Chondrocyte (in vitro differentiated cells): Measurements from ENCODE around the gene ARHGAP6. TPM values are rescaled to one million over a fixed set of nuclear protein-coding genes. Genes with fewer than 3 reads are reported as not detected.
A peak's percentile ranks its signal among the peaks of the same experiment; 100 is the strongest.

Source experiments
- DNase-seq: peaks from one replicate; pipeline ENCODE4 v3.0.0; 2021; ENCODE audit warnings: mixed read lengths, low spot score
- H3K27ac Mint-ChIP-seq: one replicate; pipeline ENCODE4 v1.8.0; 2021; ENCODE audit warnings: mild to moderate bottlenecking, moderate library complexity, mixed read lengths; ENCODE audit not compliant: unreplicated experiment
- H3K27me3 Mint-ChIP-seq: 2 replicates; pipeline ENCODE4 v1.8.0; 2021; ENCODE audit warnings: low read depth, mixed read lengths
- H3K36me3 Mint-ChIP-seq: 2 replicates; pipeline ENCODE4 v1.8.0; 2021; ENCODE audit warnings: low read depth, mixed read lengths
- H3K4me1 Mint-ChIP-seq: 2 replicates; pipeline ENCODE4 v1.8.0; 2021; ENCODE audit warnings: low read depth, mild to moderate bottlenecking, mixed read lengths
- H3K4me3 Mint-ChIP-seq: one replicate; pipeline ENCODE4 v1.8.0; 2021; ENCODE audit warnings: mild to moderate bottlenecking, moderate library complexity, mixed read lengths; ENCODE audit not compliant: unreplicated experiment
- H3K9me3 Mint-ChIP-seq: 2 replicates; pipeline ENCODE4 v1.8.0; 2021; ENCODE audit warnings: low read depth, mixed read lengths
- total RNA-seq: library from RNA; stranded (reverse); gene quantifications from 3 replicates; pipeline ENCODE4 v1.2.1, GENCODE V29; 2021
- TF ChIP-seq, protein P1 (sequence below): fragments of 200-600 bp; sonication (generic); IDR thresholded peaks from 2 replicates; pipeline ENCODE4 v1.5.0; 2021; ENCODE audit warnings: antibody characterized with exemption, mild to moderate bottlenecking, moderate library complexity

The ARHGAP6 gene
- total RNA-seq, 1 donor from 2014 or later, result 1.5 TPM

DNA sequence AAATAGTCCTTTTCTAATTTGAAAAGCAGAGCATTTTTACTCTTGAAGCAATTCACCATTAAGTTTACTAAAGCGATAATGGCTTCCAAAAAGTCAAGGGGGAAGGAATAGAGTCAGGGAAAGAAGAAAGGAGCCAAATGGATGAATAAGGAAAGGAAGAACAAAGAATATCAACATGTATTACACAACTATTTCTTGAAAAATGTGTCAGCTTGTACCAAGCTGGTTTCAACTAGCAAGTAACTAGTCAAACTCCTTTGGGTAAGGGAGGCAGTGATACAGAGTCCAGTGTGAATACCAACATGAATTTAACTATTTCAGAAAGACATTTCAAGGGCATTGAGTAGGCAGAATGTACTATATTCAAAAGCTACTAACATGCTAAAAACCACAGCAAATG lies 112.1 kb downstream of the ARHGAP6 start:
- no peak overlapping the region for H3K27ac Mint-ChIP-seq
- H3K4me1 Mint-ChIP-seq, result peaks cover 8% of the 10 kb centered on the region
- H3K4me3 Mint-ChIP-seq, result no peak overlapping the region
- peaks cover 11% of the 10 kb centered on the region for H3K9me3 Mint-ChIP-seq
- no peaks in the 10 kb centered on the region for H3K27me3 Mint-ChIP-seq
- no peak for DNase-seq
- TF ChIP-seq, protein P1, sequence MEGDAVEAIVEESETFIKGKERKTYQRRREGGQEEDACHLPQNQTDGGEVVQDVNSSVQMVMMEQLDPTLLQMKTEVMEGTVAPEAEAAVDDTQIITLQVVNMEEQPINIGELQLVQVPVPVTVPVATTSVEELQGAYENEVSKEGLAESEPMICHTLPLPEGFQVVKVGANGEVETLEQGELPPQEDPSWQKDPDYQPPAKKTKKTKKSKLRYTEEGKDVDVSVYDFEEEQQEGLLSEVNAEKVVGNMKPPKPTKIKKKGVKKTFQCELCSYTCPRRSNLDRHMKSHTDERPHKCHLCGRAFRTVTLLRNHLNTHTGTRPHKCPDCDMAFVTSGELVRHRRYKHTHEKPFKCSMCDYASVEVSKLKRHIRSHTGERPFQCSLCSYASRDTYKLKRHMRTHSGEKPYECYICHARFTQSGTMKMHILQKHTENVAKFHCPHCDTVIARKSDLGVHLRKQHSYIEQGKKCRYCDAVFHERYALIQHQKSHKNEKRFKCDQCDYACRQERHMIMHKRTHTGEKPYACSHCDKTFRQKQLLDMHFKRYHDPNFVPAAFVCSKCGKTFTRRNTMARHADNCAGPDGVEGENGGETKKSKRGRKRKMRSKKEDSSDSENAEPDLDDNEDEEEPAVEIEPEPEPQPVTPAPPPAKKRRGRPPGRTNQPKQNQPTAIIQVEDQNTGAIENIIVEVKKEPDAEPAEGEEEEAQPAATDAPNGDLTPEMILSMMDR, result no peak
- H3K36me3 Mint-ChIP-seq, result no peaks in the 10 kb centered on the region

DNA sequence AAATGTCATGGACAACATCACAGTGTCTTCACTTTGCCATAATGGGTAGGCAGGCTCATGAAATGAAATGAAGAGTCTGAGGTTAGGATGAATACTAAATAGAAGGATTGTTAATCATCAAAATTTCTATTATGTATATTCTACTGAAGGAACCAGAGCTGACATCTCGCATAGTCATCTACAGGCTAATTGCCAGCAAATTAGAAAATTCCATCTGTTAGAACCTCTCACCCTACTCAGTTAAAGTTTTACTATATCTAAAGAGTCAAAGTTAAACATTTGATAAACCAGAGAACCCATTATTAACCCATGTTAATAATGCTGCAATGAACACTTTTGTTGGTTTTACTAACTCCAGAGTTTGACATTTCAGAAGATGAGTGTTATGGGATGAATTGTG lies 114.6 kb downstream of the ARHGAP6 start:
- H3K27me3 Mint-ChIP-seq, result no peaks in the 10 kb centered on the region
- no peak for DNase-seq
- no peaks in the 10 kb centered on the region for H3K4me1 Mint-ChIP-seq
- TF ChIP-seq, protein P1, result no peak
- H3K36me3 Mint-ChIP-seq, result no peaks in the 10 kb centered on the region
- no peak overlapping the region for H3K27ac Mint-ChIP-seq
- H3K4me3 Mint-ChIP-seq, result no peak overlapping the region
- peaks cover 9% of the 10 kb centered on the region for H3K9me3 Mint-ChIP-seq

DNA sequence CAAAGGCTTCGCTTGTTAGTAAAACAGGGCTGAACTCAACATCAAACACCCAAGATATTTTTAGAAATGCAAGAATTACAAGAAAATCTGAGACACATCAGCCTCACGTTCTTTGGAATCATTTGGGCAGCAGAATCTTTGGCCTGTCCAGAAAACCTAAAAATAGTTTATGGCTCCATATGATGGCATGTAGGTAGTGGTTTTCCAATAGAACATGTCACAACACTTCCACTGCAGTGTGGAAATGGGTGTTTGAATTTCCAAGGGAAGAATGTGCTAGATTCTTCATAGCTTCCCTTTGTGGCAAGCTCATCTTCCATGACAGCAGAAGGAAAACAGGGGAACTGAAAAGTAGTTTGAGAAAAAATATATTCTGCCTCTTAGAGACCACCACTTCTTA lies 118.8 kb downstream of the ARHGAP6 start:
- DNase-seq, result no peak
- H3K27ac Mint-ChIP-seq, result no peak overlapping the region
- no peak overlapping the region for H3K4me3 Mint-ChIP-seq
- H3K36me3 Mint-ChIP-seq, result no peaks in the 10 kb centered on the region
- H3K9me3 Mint-ChIP-seq, result peaks cover 9% of the 10 kb centered on the region
- no peaks in the 10 kb centered on the region for H3K27me3 Mint-ChIP-seq
- H3K4me1 Mint-ChIP-seq, result no peaks in the 10 kb centered on the region
- TF ChIP-seq, protein P1, result no peak

DNA sequence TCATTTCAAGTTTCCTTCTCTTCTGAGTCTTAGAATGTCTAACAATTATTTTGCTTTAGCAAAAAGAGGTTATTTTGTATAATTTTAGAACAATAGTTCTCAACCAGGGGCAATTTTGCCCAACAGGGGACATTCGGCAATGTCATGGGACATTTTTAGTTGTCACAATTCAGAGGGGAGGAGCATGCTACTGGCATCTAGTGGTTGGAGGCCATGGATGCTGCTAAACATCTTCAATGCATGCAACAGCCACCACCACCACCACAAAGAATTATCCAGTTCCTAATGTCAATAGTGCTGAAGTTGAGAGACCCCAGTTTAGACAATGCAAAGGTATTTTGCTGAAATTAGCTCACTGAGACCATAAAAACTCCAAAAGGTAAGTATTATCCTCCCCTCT lies 122.5 kb downstream of the ARHGAP6 start:
- H3K27ac Mint-ChIP-seq, result no peak overlapping the region
- no peaks in the 10 kb centered on the region for H3K27me3 Mint-ChIP-seq
- no peaks in the 10 kb centered on the region for H3K36me3 Mint-ChIP-seq
- TF ChIP-seq, protein P1, result peak; percentile 17
- DNase-seq, result no peak
- H3K9me3 Mint-ChIP-seq, result peaks cover 6% of the 10 kb centered on the region
- H3K4me3 Mint-ChIP-seq, result no peak overlapping the region
- H3K4me1 Mint-ChIP-seq, result no peaks in the 10 kb centered on the region

DNA sequence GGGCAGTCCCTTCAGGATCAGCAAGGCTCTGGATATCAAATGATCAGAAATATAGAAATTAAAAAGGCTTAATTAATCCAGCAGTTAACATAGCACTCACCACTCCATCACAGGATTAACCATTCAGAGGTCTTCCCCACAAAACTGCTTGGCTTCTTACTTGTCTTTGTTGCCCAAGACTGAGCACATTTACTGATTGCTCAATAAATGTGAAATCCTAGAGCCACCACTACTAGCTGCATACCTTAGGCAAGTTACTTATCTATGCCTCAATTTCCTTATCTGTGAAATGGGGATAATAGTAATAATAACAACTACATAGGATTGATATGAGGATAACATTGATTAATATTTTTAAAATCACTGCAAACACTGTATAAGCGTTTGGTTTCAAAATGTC lies 124.2 kb downstream of the ARHGAP6 start:
- Mint-ChIP-seq H3K36me3 (no peaks in the 10 kb centered on the region), H3K27me3 (no peaks in the 10 kb centered on the region), H3K4me3 (no peak overlapping the region), H3K27ac (no peak overlapping the region), H3K9me3 (peaks cover 3% of the 10 kb centered on the region), H3K4me1 (no peaks in the 10 kb centered on the region)
- TF ChIP-seq, protein P1, result no peak
- no peak for DNase-seq
